Measurements from ENCODE around the gene ASPG.
"Not testable (repeated sequence)": the region's sequence is repeated elsewhere in the genome, so short reads cannot be mapped to it uniquely, and the experiment has no call there.

Gene ASPG

GRCh38 chr14:104146651-104147345 lies 61.3 kb downstream of the ASPG start:
- DNase-seq (ENCODE audit: low read depth in 2 of 2) = no peak

- no peak for DNase-seq (ENCODE audit: low read depth in 2 of 2)
Measured at GRCh38 chr14:104147346-104148125, 62.0 kb downstream of the ASPG start.

GRCh38 chr14:104148433-104149277 lies 63.2 kb downstream of the ASPG start:
- DNase-seq (ENCODE audit: low read depth in 2 of 2) = no peak

GRCh38 chr14:104149278-104149595 lies 63.7 kb downstream of the ASPG start:
- DNase-seq (ENCODE audit: low read depth in 2 of 2) = no peak

GRCh38 chr14:104149617-104150135 lies 64.2 kb downstream of the ASPG start:
- no peak for DNase-seq (ENCODE audit: low read depth in 2 of 2)

GRCh38 chr14:104150136-104151025 lies 64.9 kb downstream of the ASPG start:
- no peak for DNase-seq (ENCODE audit: low read depth in 2 of 2)

- DNase-seq (ENCODE audit: low read depth in 2 of 2) = no peak
Measured at GRCh38 chr14:104151026-104151381, 65.5 kb downstream of the ASPG start.

GRCh38 chr14:104151566-104152245 lies 66.2 kb downstream of the ASPG start:
- no peak for DNase-seq (ENCODE audit: low read depth in 2 of 2)

- no peak for DNase-seq (ENCODE audit: low read depth in 2 of 2)
Measured at GRCh38 chr14:104152246-104152575, 66.7 kb downstream of the ASPG start.

- no peak for DNase-seq (ENCODE audit: low read depth in 2 of 2)
Measured at GRCh38 chr14:104152686-104153393, 67.3 kb downstream of the ASPG start.

- DNase-seq (ENCODE audit: low read depth in 2 of 2) = not testable (repeated sequence)
Measured at GRCh38 chr14:104153394-104153755, 67.9 kb downstream of the ASPG start.

- no peak for DNase-seq (ENCODE audit: low read depth in 2 of 2)
Measured at GRCh38 chr14:104154246-104154645, 68.7 kb downstream of the ASPG start.

- no peak for DNase-seq (ENCODE audit: low read depth in 2 of 2)
Measured at GRCh38 chr14:104155513-104155912, 70.0 kb downstream of the ASPG start.

GRCh38 chr14:104156142-104156541 lies 70.6 kb downstream of the ASPG start:
- DNase-seq (ENCODE audit: low read depth in 2 of 2) = no peak

- DNase-seq (ENCODE audit: low read depth in 2 of 2) = no peak
Measured at GRCh38 chr14:104157016-104157928, 71.8 kb downstream of the ASPG start.

- no peak for DNase-seq (ENCODE audit: low read depth in 2 of 2)
Measured at GRCh38 chr14:104158827-104159798, 73.6 kb downstream of the ASPG start.

GRCh38 chr14:104159990-104160389 lies 74.5 kb downstream of the ASPG start:
- no peak for DNase-seq (ENCODE audit: low read depth in 2 of 2)
